Neutrophil (primary cell): ENCODE measurements around the gene PERCC1.

Experiments used
- H3K27ac ChIP-seq: fragments of 200-600 bp; sonication (generic); 2 replicates; pipeline ENCODE4 v1.5.1; 2016; ENCODE audit warnings: mild to moderate bottlenecking, moderate library complexity
- H3K27me3 ChIP-seq: fragments of 200-600 bp; sonication (generic); 2 replicates; pipeline ENCODE4 v1.6.0; 2016; ENCODE audit warnings: mild to moderate bottlenecking
- H3K36me3 ChIP-seq: fragments of 200-600 bp; sonication (generic); 2 replicates; pipeline ENCODE4 v1.5.1; 2017
- H3K4me1 ChIP-seq, 2 experiments: fragments of 200-600 bp in 1 of 2; sonication (generic) in 1 of 2; 1 replicate in 1 of 2; 2 replicates in 1 of 2; pipeline versions ENCODE4 v1.5.1 to v1.6.1; 2013 to 2016; ENCODE audit warnings: low read depth in 1 of 2, low read length in 1 of 2, mild to moderate bottlenecking in 1 of 2, moderate library complexity in 1 of 2; ENCODE audit not compliant: control insufficient read depth in 1 of 2, insufficient read depth in 1 of 2
- H3K4me3 ChIP-seq, 2 experiments: fragments of 200-600 bp in 1 of 2; sonication (generic) in 1 of 2; 1 replicate in 1 of 2; 2 replicates in 1 of 2; pipeline ENCODE4 v1.5.1; 2013 to 2016; ENCODE audit warnings: low read depth in 1 of 2, low read length in 1 of 2, mild to moderate bottlenecking in 1 of 2, moderate library complexity in 1 of 2
- H3K9me3 ChIP-seq: fragments of 200-600 bp; sonication (generic); 2 replicates; pipeline ENCODE4 v1.5.1; 2016
- CTCF ChIP-seq: fragments of 200-600 bp; sonication (generic); IDR thresholded peaks from 2 replicates; pipeline ENCODE4 v1.5.1; 2016; ENCODE audit warnings: antibody characterized with exemption

PERCC1 gene

GRCh38 chr16:1470481-1471251, 39.8 kb downstream of the PERCC1 start:
- peak overlapping the region; percentile 86 for H3K27ac ChIP-seq

GRCh38 chr16:1471569-1472194, 40.8 kb downstream of the PERCC1 start:
- no peaks in the 10 kb centered on the region for H3K9me3 ChIP-seq
- no peak overlapping the region for H3K4me3 ChIP-seq
- H3K36me3 ChIP-seq, result no peaks in the 10 kb centered on the region
- peaks cover 52 to 59% of the 10 kb centered on the region in 2 experiments for H3K4me1 ChIP-seq
- no peak for TF ChIP-seq CTCF
- H3K27ac ChIP-seq, result peak overlapping the region; percentile 86
- no peaks in the 10 kb centered on the region for H3K27me3 ChIP-seq

More at GRCh38 chr16:1470481-1471251, 39.8 kb downstream of the PERCC1 start:
- H3K4me1 ChIP-seq, result peaks cover 49 to 56% of the 10 kb centered on the region in 2 experiments
- peak overlapping the region; percentile 62 to 65 for H3K4me3 ChIP-seq
- no peaks in the 10 kb centered on the region for H3K36me3 ChIP-seq
- H3K9me3 ChIP-seq, result no peaks in the 10 kb centered on the region
- TF ChIP-seq CTCF, result no peak
- no peaks in the 10 kb centered on the region for H3K27me3 ChIP-seq

GRCh38 chr16:1472974-1473373, 42.1 kb downstream of the PERCC1 start:
- Histone ChIP-seq H3K27me3 (no peaks in the 10 kb centered on the region), H3K4me3 (no peak overlapping the region), H3K4me1 (peaks cover 52 to 59% of the 10 kb centered on the region in 2 experiments), H3K9me3 (no peaks in the 10 kb centered on the region), H3K27ac (no peak overlapping the region), H3K36me3 (no peaks in the 10 kb centered on the region)
- no peak for TF ChIP-seq CTCF

- no peaks in the 10 kb centered on the region for H3K36me3 ChIP-seq
- peak overlapping the region; percentile 86 for H3K27ac ChIP-seq
- TF ChIP-seq CTCF, result no peak
- no peaks in the 10 kb centered on the region for H3K27me3 ChIP-seq
- no peaks in the 10 kb centered on the region for H3K9me3 ChIP-seq
- peaks cover 51 to 57% of the 10 kb centered on the region in 2 experiments for H3K4me1 ChIP-seq
- peak overlapping the region; percentile 82 to 92 for H3K4me3 ChIP-seq
These were observed 43.4 kb downstream of the PERCC1 start for GRCh38 chr16:1474082-1474795.

- Histone ChIP-seq H3K27ac (peak within 1 kb of the TSS; percentile 86), H3K9me3 (no peaks in the 10 kb centered on the region), H3K4me3 (peak within 1 kb of the TSS; percentile 82 to 92), H3K27me3 (no peaks in the 10 kb centered on the region), H3K4me1 (peaks cover 44 to 50% of the 10 kb centered on the region in 2 experiments), H3K36me3 (no peaks in the 10 kb centered on the region)
- TF ChIP-seq CTCF, result peak; percentile 22
These were observed 44.1 kb downstream of the PERCC1 start, which contains the start of gene CLCN7 for GRCh38 chr16:1474796-1475551. Gene CLCN7 (minus strand): TSS chr16:1475028. CDS start chr16:1474974, 54 bp downstream.
